HepG2 (cell line): ENCODE measurements around the gene TMPRSS11E. TPM values are rescaled to one million over a fixed set of nuclear protein-coding genes. Genes with fewer than 3 reads are reported as not detected.

Source experiments
- ATAC-seq: fragments of 200-7000 bp; cut with Tn5 transposase; 3 replicates; pipeline ENCODE4 v1.9.1; 2020; ENCODE audit warnings: mild to moderate bottlenecking, moderate library complexity
- BruUV-seq: library from RNA; stranded (reverse); fragments of 400-500 nt; replicated peaks from 2 replicates; lab custom pipeline; 2021; lab: Mats Ljungman, UMichigan
- CTCF ChIA-PET: fragments of 300-600 bp; formaldehyde crosslinking; extraction: SDS; loops from one replicate; lab custom pipeline; 2021; ENCODE audit warnings: low total read pairs, inconsistent platforms, low intra/inter-chr PET ratio; lab: Yijun Ruan, JAX
- POLR2A ChIA-PET: fragments of 350-600 bp; sonication (Branson Sonifier 250); formaldehyde crosslinking; loops from one replicate; lab custom pipeline; 2020; ENCODE audit warnings: antibody characterized with exemption, inconsistent platforms; lab: Yijun Ruan, JAX
- DNase-seq: peaks from one replicate; pipeline ENCODE4 v3.0.0-alpha.2; 2015; ENCODE audit warnings: low spot score
- FAIRE-seq: peaks from 3 replicates; lab custom pipeline; 2011; peaks lifted over from hg19 to GRCh38; lab: Jason Lieb, UNC
- H2AFZ ChIP-seq: one replicate; pipeline ENCODE4 v1.6.1; 2011; ENCODE audit warnings: low read length, inconsistent platforms
- H3K27ac ChIP-seq: fragments of 300-600 bp; 3 replicates; pipeline ENCODE4 v1.8.0; 2011; ENCODE audit warnings: mixed run types, mild to moderate bottlenecking, mixed read lengths, low read length, inconsistent platforms; ENCODE audit not compliant: insufficient read depth; ENCODE audit errors: extremely low read length
- H3K27me3 ChIP-seq, 2 experiments: fragments of 200-600 bp in 1 of 2; 2 replicates in 1 of 2; 3 replicates in 1 of 2; pipeline versions ENCODE4 v1.6.0 to v1.8.0; 2011; ENCODE audit warnings: low read length in 2 of 2, mild to moderate bottlenecking in 2 of 2, moderate library complexity in 2 of 2, inconsistent platforms in 1 of 2; ENCODE audit not compliant: insufficient read depth in 2 of 2, control insufficient read depth in 1 of 2
- H3K36me3 ChIP-seq, 2 experiments: fragments of 200-600 bp in 1 of 2; replicated peaks in 1 of 2; 2 replicates in 1 of 2; 3 replicates in 1 of 2; pipeline versions ENCODE4 v1.5.1 to v1.8.0; 2011; ENCODE audit warnings: low read length in 2 of 2, inconsistent platforms in 1 of 2; ENCODE audit not compliant: insufficient read depth in 2 of 2, control insufficient read depth in 1 of 2
- H3K4me1 ChIP-seq: 2 replicates; pipeline ENCODE4 v1.5.1; 2012; ENCODE audit warnings: low read length, inconsistent platforms; ENCODE audit not compliant: insufficient read depth
- H3K4me2 ChIP-seq: 2 replicates; pipeline ENCODE4 v1.6.0; 2011; ENCODE audit warnings: low read depth, low read length, inconsistent platforms
- H3K4me3 ChIP-seq, 3 experiments: fragments of 200-600 bp in 1 of 3; sonication (generic), shearing (Covaris generic) in 1 of 3; replicated peaks in 1 of 3; 2 replicates each; pipeline ENCODE4 v1.5.1; 2011 to 2016; ENCODE audit warnings: low read length in 3 of 3, inconsistent platforms in 2 of 3, low read depth in 2 of 3, mild to moderate bottlenecking in 2 of 3, control low read depth in 1 of 3, mixed read lengths in 1 of 3; ENCODE audit not compliant: insufficient read depth in 1 of 3
- H3K79me2 ChIP-seq: one replicate; pipeline ENCODE4 v1.6.1; 2011; ENCODE audit warnings: low read length, inconsistent platforms; ENCODE audit not compliant: insufficient read depth
- H3K9ac ChIP-seq: 2 replicates; pipeline ENCODE4 v1.6.0; 2011; ENCODE audit warnings: mild to moderate bottlenecking, low read depth, low read length, inconsistent platforms; ENCODE audit not compliant: insufficient read depth
- H3K9me3 ChIP-seq: 2 replicates; pipeline ENCODE4 v1.5.1; 2012; ENCODE audit warnings: mild to moderate bottlenecking, low read length
- H4K20me1 ChIP-seq: 2 replicates; pipeline ENCODE4 v1.6.0; 2011; ENCODE audit warnings: inconsistent platforms, mild to moderate bottlenecking, low read length, moderate library complexity; ENCODE audit not compliant: insufficient read depth
- BCL3 ChIP-seq: sonication (generic); formaldehyde crosslinking; IDR thresholded peaks from 2 replicates; pipeline ENCODE4 v1.5.1; 2020; ENCODE audit warnings: mild to moderate bottlenecking, missing genetic modification reagents, moderate library complexity
- BORCS8-MEF2B ChIP-seq: sonication (generic); formaldehyde crosslinking; IDR thresholded peaks from 2 replicates; pipeline ENCODE4 v1.8.0; 2022; ENCODE audit warnings: mild to moderate bottlenecking, missing genetic modification reagents
- ETV6 ChIP-seq: sonication (generic); formaldehyde crosslinking; conservative IDR thresholded peaks from 2 replicates; pipeline ENCODE4 v1.4.0; 2020; ENCODE audit warnings: missing genetic modification reagents
- FOXM1 ChIP-seq: sonication (generic); formaldehyde crosslinking; IDR thresholded peaks from 2 replicates; pipeline ENCODE4 v1.5.0; 2020; ENCODE audit warnings: missing genetic modification reagents
- HNF1B ChIP-seq: sonication (generic); formaldehyde crosslinking; IDR thresholded peaks from 2 replicates; pipeline ENCODE4 v1.5.1; 2020; ENCODE audit warnings: mild to moderate bottlenecking, moderate library complexity, missing genetic modification reagents
- HOXA5 ChIP-seq: sonication (generic); formaldehyde crosslinking; IDR thresholded peaks from 2 replicates; pipeline ENCODE4 v1.4.0; 2020; ENCODE audit warnings: missing genetic modification reagents
- IRX3 ChIP-seq: sonication (generic); formaldehyde crosslinking; IDR thresholded peaks from 2 replicates; pipeline ENCODE4 v1.8.1; 2023; ENCODE audit warnings: mild to moderate bottlenecking, low read depth, missing genetic modification reagents, borderline replicate concordance
- SOX5 ChIP-seq: IDR thresholded peaks from 2 replicates; pipeline ENCODE4 v1.6.1; 2016; ENCODE audit warnings: borderline replicate concordance
- TP53 ChIP-seq: sonication (generic); formaldehyde crosslinking; conservative IDR thresholded peaks from 2 replicates; pipeline ENCODE4 v1.4.0; 2020; ENCODE audit warnings: missing genetic modification reagents
- U2AF2 ChIP-seq: fragments of 200-400 bp; formaldehyde crosslinking; IDR thresholded peaks from 2 replicates; pipeline ENCODE4 v1.6.1; 2017; ENCODE audit warnings: low read depth, mild to moderate bottlenecking, low read length
- ZHX1 ChIP-seq: sonication (generic); formaldehyde crosslinking; IDR thresholded peaks from 2 replicates; pipeline ENCODE4 v1.8.1; 2022; ENCODE audit warnings: low read depth, mild to moderate bottlenecking, missing genetic modification reagents
- ZNF121 ChIP-seq: sonication (generic); formaldehyde crosslinking; IDR thresholded peaks from 2 replicates; pipeline ENCODE4 v1.5.0; 2020; ENCODE audit warnings: mild to moderate bottlenecking, missing genetic modification reagents
- ZNF136 ChIP-seq: sonication (generic); formaldehyde crosslinking; IDR thresholded peaks from 2 replicates; pipeline ENCODE4 v1.8.1; 2022; ENCODE audit warnings: low read depth, mild to moderate bottlenecking, moderate library complexity, missing genetic modification reagents
- ZNF350 ChIP-seq: sonication (generic); formaldehyde crosslinking; IDR thresholded peaks from 2 replicates; pipeline ENCODE4 v1.4.0; 2020; ENCODE audit warnings: mild to moderate bottlenecking, low read depth, missing genetic modification reagents, borderline replicate concordance
- ZNF501 ChIP-seq: sonication (generic); formaldehyde crosslinking; IDR thresholded peaks from 2 replicates; pipeline ENCODE4 v1.5.1; 2020; ENCODE audit warnings: mild to moderate bottlenecking, moderate library complexity, missing genetic modification reagents
- WGBS: methylation state at CpG from one replicate; pipeline ENCODE4 v1.1.6; 2017; ENCODE audit warnings: low lambda C conversion rate; 5-methylcytosine and 5-hydroxymethylcytosine counted together
- in situ Hi-C: cut with HindIII; loops from 2 replicates; pipeline ENCODE4 v1.10.0; 2017; ENCODE audit warnings: low pct_unique_long_range_greater_than_20kb; ENCODE audit not compliant: extremely low pct_ligation_motif_present
- intact Hi-C: fragments of 100-400 bp; cut with micrococcal nuclease; formaldehyde crosslinking; loops from one replicate; pipeline ENCODE4 v1.10.0; 2022; ENCODE audit not compliant: unreplicated experiment
- polyA plus RNA-seq, 8 experiments: library from polyadenylated mRNA; depleted of rRNA in 3 of 8; stranded (reverse) in 7 of 8; unstranded in 1 of 8; fragments of >200 nt; fragmentation: Illumina TruSeq in 4 of 8; extraction: Trizol in 4 of 8; gene quantifications; 2 replicates each; pipeline versions ENCODE4 v1.2.1 to v1.2.3, GENCODE V29; 2011 to 2016; ENCODE audit warnings: low read depth in 4 of 8, missing spikeins in 1 of 8, mixed read lengths in 1 of 8; ENCODE audit not compliant: insufficient read depth in 1 of 8
- total RNA-seq, 5 experiments: library from RNA; depleted of rRNA; stranded (reverse); fragments of >200 nt; fragmentation: Illumina TruSeq; extraction: Trizol; gene quantifications; 2 replicates each; pipeline ENCODE4 v1.2.3, GENCODE V29; 2016; ENCODE audit warnings: low read depth in 1 of 5

TMPRSS11E gene
- total and polyA plus RNA-seq, 2 of the 13 experiments (the other 11 are each of a cell fraction or from before 2014, with no cell fraction given), result not detected

GRCh38 chr4:68462691-68463090, 15.4 kb downstream of the TMPRSS11E start (continued):
- no peak for TF ChIP-seq ZNF121 (CRISPR knock-in tag)
- TF ChIP-seq, all 625 proteins: peak for 0

- no peaks in the 10 kb centered on the region for H3K79me2 ChIP-seq
- H3K4me2 ChIP-seq, result no peak overlapping the region
- H3K4me3 ChIP-seq, result no peak overlapping the region
- no peaks in the 10 kb centered on the region for H3K36me3 ChIP-seq
- DNase-seq (no peak), ATAC-seq (no peak), FAIRE-seq (no peak)
- POLR2A ChIA-PET, result no interaction called here
- no peak overlapping the region for H3K27ac ChIP-seq
- CTCF ChIA-PET, result no interaction called here
- TF ChIP-seq IRX3 (no peak), SOX5 (CRISPR knock-in tag) (no peak), TP53 (CRISPR knock-in tag) (no peak), BORCS8-MEF2B (CRISPR knock-in tag) (no peak), ZNF136 (CRISPR knock-in tag) (no peak), ZHX1 (CRISPR knock-in tag) (no peak), ZNF350 (CRISPR knock-in tag) (no peak), HOXA5 (CRISPR knock-in tag) (no peak), FOXM1 (no peak), ETV6 (no peak), U2AF2 (no peak), ZNF501 (no peak), HNF1B (no peak), BCL3 (CRISPR knock-in tag) (no peak)
- peaks cover 0 to 10% of the 10 kb centered on the region in 2 experiments; a peak in 1 of 5 replicates for H3K27me3 ChIP-seq
- no peak overlapping the region for H3K9ac ChIP-seq
- no TSS peak for BruUV-seq
- H2AFZ ChIP-seq, result no peak overlapping the region
- H3K9me3 ChIP-seq, result no peaks in the 10 kb centered on the region
- H3K4me1 ChIP-seq, result no peaks in the 10 kb centered on the region
- H4K20me1 ChIP-seq, result no peaks in the 10 kb centered on the region
- intact Hi-C loops (no loop called here), in situ Hi-C loops (no loop called here)
- 23% methylated on average over 2 of the region's 2 CpGs for WGBS
Observed at GRCh38 chr4:68463796-68464195, 16.5 kb downstream of the TMPRSS11E start.
